GM23248 (cell line): ENCODE data around the gene HS6ST1.

Source experiments
- EZH2 ChIP-seq: fragments of 200-600 bp; sonication (generic); IDR thresholded peaks from 2 replicates; pipeline ENCODE4 v1.6.1; 2018; ENCODE audit warnings: antibody characterized with exemption, mild to moderate bottlenecking; ENCODE audit not compliant: insufficient read depth, poor library complexity, severe bottlenecking
- EZH2phosphoT487 ChIP-seq: fragments of 200-600 bp; sonication (generic); IDR thresholded peaks from 2 replicates; pipeline ENCODE4 v1.6.1; 2018; ENCODE audit warnings: antibody characterized with exemption, moderate library complexity, mild to moderate bottlenecking, low read depth; ENCODE audit not compliant: insufficient read depth

- TF ChIP-seq EZH2phosphoT487 (no peak), EZH2 (no peak)
Measured at GRCh38 chr2:128271911-128272600, 46.6 kb downstream of the HS6ST1 start.
